Measurements from ENCODE around the gene KCNS3.

KCNS3 gene

GRCh38 chr2:17858064-17858463 is 20.4 kb upstream of the KCNS3 start:
- H3K4me3 ChIP-seq (ENCODE audit: low read depth, low read length) = no peak overlapping the region
- TF ChIP-seq CTCF (IDR thresholded peaks at IDR 0.05; ENCODE audit: borderline replicate concordance, insufficient read depth, low read depth, low read length) = no peak

GRCh38 chr2:17863539-17863938 is 14.9 kb upstream of the KCNS3 start:
- H3K4me3 ChIP-seq (ENCODE audit: low read depth, low read length) = no peak overlapping the region
- TF ChIP-seq CTCF (IDR thresholded peaks at IDR 0.05; ENCODE audit: borderline replicate concordance, insufficient read depth, low read depth, low read length) = no peak

- no peak for TF ChIP-seq CTCF (IDR thresholded peaks at IDR 0.05; ENCODE audit: borderline replicate concordance, insufficient read depth, low read depth, low read length)
- H3K4me3 ChIP-seq (ENCODE audit: low read depth, low read length) = no peak overlapping the region
These were observed 13.8 kb upstream of the KCNS3 start for GRCh38 chr2:17864676-17865075.

GRCh38 chr2:17867133-17867532 is 11.3 kb upstream of the KCNS3 start:
- no peak overlapping the region for H3K4me3 ChIP-seq (ENCODE audit: low read depth, low read length)
- no peak for TF ChIP-seq CTCF (IDR thresholded peaks at IDR 0.05; ENCODE audit: borderline replicate concordance, insufficient read depth, low read depth, low read length)

GRCh38 chr2:17869128-17869527 is 9.3 kb upstream of the KCNS3 start:
- H3K4me3 ChIP-seq (ENCODE audit: low read depth, low read length) = no peak overlapping the region
- TF ChIP-seq CTCF (IDR thresholded peaks at IDR 0.05; ENCODE audit: borderline replicate concordance, insufficient read depth, low read depth, low read length) = no peak

GRCh38 chr2:17871639-17872038 is 6.8 kb upstream of the KCNS3 start:
- no peak overlapping the region for H3K4me3 ChIP-seq (ENCODE audit: low read depth, low read length)
- no peak for TF ChIP-seq CTCF (IDR thresholded peaks at IDR 0.05; ENCODE audit: borderline replicate concordance, insufficient read depth, low read depth, low read length)

- H3K4me3 ChIP-seq (ENCODE audit: low read depth, low read length) = no peak overlapping the region
- TF ChIP-seq CTCF (IDR thresholded peaks at IDR 0.05; ENCODE audit: borderline replicate concordance, insufficient read depth, low read depth, low read length) = no peak
These were observed 5.4 kb upstream of the KCNS3 start for GRCh38 chr2:17873021-17873420.
